IPS-20b (cell line): Measurements from ENCODE around the gene LRCH2.

Experiments
- H3K27ac ChIP-seq: one replicate; pipeline ENCODE4 v1.5.1; 2013; ENCODE audit warnings: low read length
- H3K27me3 ChIP-seq: 2 replicates; pipeline ENCODE4 v1.6.1; 2013; ENCODE audit warnings: mild to moderate bottlenecking, low read length, inconsistent platforms; ENCODE audit not compliant: insufficient read depth
- H3K36me3 ChIP-seq: 2 replicates; pipeline ENCODE4 v1.6.1; 2013; ENCODE audit warnings: low read depth, mild to moderate bottlenecking, inconsistent platforms, low read length, moderate library complexity; ENCODE audit not compliant: insufficient read depth
- H3K4me1 ChIP-seq: 2 replicates; pipeline ENCODE4 v1.6.1; 2013; ENCODE audit warnings: mild to moderate bottlenecking, control low read depth, inconsistent platforms, low read length, moderate library complexity; ENCODE audit not compliant: insufficient read depth
- H3K4me3 ChIP-seq: 2 replicates; pipeline ENCODE4 v1.5.1; 2013; ENCODE audit warnings: mild to moderate bottlenecking, low read length, inconsistent platforms
- H3K9ac ChIP-seq: 2 replicates; pipeline ENCODE4 v1.6.1; 2013; ENCODE audit warnings: low read depth, mild to moderate bottlenecking, inconsistent platforms, low read length, moderate library complexity
- H3K9me3 ChIP-seq: 2 replicates; pipeline ENCODE4 v1.6.1; 2013; ENCODE audit warnings: mild to moderate bottlenecking, low read depth, low read length, inconsistent platforms; ENCODE audit not compliant: insufficient read depth

LRCH2 gene, protein sequence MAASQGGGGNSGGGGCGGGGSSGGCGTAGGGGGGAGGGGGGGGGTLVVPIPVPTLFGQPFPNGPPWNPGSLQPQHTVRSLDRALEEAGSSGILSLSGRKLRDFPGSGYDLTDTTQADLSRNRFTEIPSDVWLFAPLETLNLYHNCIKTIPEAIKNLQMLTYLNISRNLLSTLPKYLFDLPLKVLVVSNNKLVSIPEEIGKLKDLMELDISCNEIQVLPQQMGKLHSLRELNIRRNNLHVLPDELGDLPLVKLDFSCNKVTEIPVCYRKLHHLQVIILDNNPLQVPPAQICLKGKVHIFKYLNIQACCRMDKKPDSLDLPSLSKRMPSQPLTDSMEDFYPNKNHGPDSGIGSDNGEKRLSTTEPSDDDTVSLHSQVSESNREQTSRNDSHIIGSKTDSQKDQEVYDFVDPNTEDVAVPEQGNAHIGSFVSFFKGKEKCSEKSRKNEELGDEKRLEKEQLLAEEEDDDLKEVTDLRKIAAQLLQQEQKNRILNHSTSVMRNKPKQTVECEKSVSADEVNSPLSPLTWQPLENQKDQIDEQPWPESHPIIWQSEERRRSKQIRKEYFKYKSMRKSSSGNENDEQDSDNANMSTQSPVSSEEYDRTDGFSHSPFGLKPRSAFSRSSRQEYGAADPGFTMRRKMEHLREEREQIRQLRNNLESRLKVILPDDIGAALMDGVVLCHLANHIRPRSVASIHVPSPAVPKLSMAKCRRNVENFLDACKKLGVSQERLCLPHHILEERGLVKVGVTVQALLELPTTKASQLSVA

DNA sequence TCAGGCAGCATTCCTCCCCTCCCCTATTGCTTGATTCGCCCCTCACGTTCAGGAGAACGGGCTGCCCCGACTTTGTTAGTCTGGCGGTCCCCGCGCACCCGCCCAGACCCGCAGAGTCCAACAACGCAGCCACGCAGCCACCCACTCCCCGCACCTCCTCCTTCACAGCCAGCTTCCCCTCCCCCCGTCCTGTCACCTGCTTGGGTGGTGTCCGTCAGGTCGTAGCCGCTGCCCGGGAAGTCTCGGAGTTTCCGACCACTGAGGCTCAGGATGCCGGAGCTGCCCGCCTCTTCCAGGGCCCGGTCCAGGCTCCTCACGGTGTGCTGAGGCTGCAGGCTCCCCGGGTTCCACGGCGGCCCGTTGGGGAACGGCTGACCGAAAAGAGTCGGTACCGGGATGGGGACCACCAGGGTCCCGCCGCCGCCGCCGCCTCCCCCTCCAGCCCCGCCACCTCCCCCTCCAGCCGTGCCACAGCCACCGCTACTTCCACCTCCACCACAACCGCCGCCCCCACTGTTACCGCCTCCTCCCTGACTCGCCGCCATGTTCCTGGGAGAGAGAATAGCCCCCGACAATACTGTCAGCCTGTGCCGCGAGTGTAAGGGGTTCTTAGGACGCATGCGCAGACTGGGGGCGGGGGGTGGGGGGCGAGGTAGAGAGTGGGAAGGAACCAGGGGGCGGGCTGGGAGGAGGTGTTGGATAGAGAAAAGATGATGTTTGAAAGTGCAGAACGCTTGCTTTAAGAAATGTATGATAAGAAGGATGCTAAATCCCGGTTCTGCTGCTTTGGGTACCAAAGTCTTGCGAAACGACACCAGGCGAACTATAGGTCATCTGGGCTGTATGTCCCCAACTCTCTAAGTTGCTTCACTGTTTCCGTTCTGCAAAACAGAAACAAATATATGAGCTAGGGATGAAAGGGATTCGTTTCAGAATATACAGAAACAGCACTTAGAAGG is at the start of gene LRCH2:
LRCH2 (minus strand) TSS at position 600 of the 959 bp plus-strand sequence; CDS start at position 545, 55 bp downstream.
- H3K9me3 ChIP-seq = no peaks in the 10 kb centered on the region
- H3K4me3 ChIP-seq = peak within 1 kb of the TSS; percentile 77
- H3K9ac ChIP-seq = peak within 1 kb of the TSS; percentile 65; the same call in 1 of the 2 replicates
- H3K27me3 ChIP-seq = no peaks in the 10 kb centered on the region
- H3K4me1 ChIP-seq = peaks cover 8% of the 10 kb centered on the region; the same call in 1 of the 2 replicates
- H3K36me3 ChIP-seq = no peaks in the 10 kb centered on the region
- H3K27ac ChIP-seq = no peak within 1 kb of the TSS

DNA sequence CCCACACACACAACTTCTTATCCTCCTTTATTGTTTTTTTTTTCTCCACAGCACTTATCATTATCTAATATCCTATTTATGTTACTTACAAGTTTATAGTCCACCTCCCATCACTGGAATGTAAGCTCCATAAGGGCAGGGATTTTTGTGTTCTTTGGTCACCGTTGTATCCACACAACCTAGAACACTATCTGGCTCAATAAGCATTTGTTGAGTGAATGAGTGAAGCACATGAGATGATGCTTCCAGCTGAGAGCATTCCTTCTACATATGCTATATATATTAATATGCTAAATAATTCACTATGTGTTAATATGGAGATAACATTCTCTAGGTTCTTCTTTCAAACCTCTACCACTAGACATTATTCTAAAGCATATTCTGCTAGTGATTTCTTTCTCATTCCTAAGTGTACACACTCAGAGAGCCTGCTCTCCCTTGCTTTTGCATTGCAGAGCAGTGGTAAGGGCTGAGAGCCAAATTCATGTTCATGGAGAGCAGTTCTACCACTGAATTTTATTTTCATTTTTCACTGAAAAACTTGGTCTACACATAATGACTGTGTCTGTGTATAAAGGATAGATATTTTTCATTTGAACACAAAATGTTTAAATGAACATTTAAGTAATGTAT is 35.3 kb upstream of the LRCH2 start:
- no peak overlapping the region for H3K27ac ChIP-seq
- H3K36me3 ChIP-seq = no peaks in the 10 kb centered on the region
- H3K9ac ChIP-seq = no peak overlapping the region
- no peaks in the 10 kb centered on the region for H3K4me1 ChIP-seq
- no peak overlapping the region for H3K4me3 ChIP-seq
- no peaks in the 10 kb centered on the region for H3K27me3 ChIP-seq
- no peaks in the 10 kb centered on the region for H3K9me3 ChIP-seq

DNA sequence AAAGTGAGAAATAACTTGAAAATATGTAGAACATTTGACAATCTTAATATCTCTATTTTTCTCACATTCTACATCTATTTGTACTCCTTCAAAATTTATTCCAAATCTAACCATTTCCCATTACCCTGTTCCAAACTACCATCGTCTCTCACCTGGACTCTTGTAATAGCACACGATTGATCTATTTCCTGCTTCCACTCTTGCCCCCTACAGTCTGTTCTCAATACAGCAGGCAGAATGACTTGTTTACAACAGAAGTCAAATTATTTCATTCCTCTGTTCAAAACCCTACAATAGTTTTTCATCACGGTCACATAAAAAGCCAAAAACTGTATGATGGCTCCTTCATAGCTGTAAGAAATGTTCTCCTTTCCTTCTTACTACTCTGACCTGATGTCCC is 34.5 kb upstream of the LRCH2 start:
- Histone ChIP-seq H3K27me3 (no peaks in the 10 kb centered on the region), H3K27ac (no peak overlapping the region), H3K36me3 (no peaks in the 10 kb centered on the region), H3K9me3 (no peaks in the 10 kb centered on the region), H3K4me1 (no peaks in the 10 kb centered on the region), H3K9ac (no peak overlapping the region), H3K4me3 (no peak overlapping the region)

DNA sequence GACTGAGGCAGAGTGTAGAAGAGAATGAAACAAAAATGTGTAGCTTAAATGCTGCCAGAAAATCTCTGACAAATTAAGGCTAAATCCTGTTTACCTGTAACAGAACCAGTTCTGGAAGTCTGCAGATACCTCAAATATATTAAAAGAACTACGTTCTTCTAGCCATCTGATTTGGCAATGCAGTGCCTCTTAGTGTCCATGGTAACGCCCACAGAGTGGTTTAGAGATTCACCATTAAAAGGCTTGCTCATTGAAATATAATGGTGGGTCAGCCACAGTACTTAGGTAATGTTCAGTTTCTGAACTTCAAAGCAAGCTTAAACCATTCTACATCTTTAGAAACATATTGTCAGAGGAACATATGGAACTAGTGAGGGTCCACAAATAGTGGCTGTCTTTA is 32.4 kb upstream of the LRCH2 start:
- Histone ChIP-seq H3K4me3 (no peak overlapping the region), H3K36me3 (no peaks in the 10 kb centered on the region), H3K9me3 (no peaks in the 10 kb centered on the region), H3K27ac (no peak overlapping the region), H3K4me1 (no peaks in the 10 kb centered on the region), H3K9ac (no peak overlapping the region), H3K27me3 (no peaks in the 10 kb centered on the region)

DNA sequence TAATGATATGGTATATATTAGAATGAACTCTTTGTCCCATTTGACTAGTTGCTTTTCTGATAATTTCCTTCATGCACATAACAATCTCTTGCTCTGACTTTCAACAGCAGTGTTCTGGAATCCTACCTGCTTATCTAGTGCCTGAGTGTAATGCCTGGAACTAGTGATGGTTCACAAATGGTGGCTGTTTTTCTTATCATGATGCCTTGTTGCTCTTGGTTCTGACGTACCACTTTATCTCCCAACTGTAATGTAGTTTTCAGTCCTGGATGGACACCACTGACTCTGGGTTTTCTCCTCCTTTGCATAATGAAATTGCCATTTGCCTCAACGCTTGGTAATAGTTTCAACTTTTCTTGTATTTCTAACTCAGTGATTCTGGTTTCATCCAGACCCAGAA is 30.1 kb upstream of the LRCH2 start:
- H3K9me3 ChIP-seq = no peaks in the 10 kb centered on the region
- no peak overlapping the region for H3K9ac ChIP-seq
- H3K36me3 ChIP-seq = no peaks in the 10 kb centered on the region
- H3K4me3 ChIP-seq = no peak overlapping the region
- H3K27me3 ChIP-seq = no peaks in the 10 kb centered on the region
- H3K27ac ChIP-seq = no peak overlapping the region
- H3K4me1 ChIP-seq = no peaks in the 10 kb centered on the region

DNA sequence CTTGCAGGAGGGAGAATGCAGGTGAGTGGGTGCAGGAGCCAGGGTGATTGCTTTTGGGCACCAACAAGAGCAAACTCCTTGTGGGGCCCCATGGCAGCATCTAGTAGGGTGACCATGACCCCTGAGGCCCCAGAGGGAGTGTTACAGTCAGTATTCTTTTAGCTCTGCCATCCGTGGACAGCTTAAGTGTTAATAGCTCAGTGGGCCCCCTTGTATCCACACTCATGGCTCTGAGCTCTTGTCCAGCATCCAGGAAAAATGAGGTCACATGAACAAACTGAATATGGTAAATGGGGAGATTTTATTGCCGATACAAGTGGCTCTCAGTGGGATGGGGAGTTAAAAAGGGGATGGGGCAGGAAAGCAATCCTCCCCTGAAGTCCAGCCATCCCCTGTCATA is 27.3 kb upstream of the LRCH2 start:
- no peaks in the 10 kb centered on the region for H3K36me3 ChIP-seq
- no peaks in the 10 kb centered on the region for H3K4me1 ChIP-seq
- H3K9me3 ChIP-seq = no peaks in the 10 kb centered on the region
- no peak overlapping the region for H3K27ac ChIP-seq
- no peaks in the 10 kb centered on the region for H3K27me3 ChIP-seq
- no peak overlapping the region for H3K9ac ChIP-seq
- H3K4me3 ChIP-seq = no peak overlapping the region

DNA sequence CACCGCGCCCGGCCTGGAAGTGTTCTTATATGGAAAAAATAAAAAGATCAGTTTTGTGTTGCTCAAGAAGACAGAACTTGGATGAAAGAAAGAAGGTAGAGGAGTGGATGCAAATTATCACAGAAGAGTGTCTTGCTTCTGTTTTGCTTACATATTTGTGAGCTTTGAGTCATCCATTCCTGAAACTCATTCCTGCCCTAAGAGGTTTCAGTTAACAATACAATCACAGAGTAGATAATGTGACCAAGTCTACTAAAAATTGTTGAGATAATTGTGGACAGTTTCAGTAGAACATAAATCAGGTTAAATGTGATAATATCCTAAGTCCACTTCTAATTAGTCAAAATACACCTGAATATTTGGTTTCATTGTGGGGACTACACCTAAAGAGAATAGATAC is 26.4 kb upstream of the LRCH2 start:
- H3K36me3 ChIP-seq = no peaks in the 10 kb centered on the region
- H3K4me3 ChIP-seq = no peak overlapping the region
- H3K4me1 ChIP-seq = no peaks in the 10 kb centered on the region
- no peak overlapping the region for H3K9ac ChIP-seq
- H3K27me3 ChIP-seq = no peaks in the 10 kb centered on the region
- no peak overlapping the region for H3K27ac ChIP-seq
- no peaks in the 10 kb centered on the region for H3K9me3 ChIP-seq

DNA sequence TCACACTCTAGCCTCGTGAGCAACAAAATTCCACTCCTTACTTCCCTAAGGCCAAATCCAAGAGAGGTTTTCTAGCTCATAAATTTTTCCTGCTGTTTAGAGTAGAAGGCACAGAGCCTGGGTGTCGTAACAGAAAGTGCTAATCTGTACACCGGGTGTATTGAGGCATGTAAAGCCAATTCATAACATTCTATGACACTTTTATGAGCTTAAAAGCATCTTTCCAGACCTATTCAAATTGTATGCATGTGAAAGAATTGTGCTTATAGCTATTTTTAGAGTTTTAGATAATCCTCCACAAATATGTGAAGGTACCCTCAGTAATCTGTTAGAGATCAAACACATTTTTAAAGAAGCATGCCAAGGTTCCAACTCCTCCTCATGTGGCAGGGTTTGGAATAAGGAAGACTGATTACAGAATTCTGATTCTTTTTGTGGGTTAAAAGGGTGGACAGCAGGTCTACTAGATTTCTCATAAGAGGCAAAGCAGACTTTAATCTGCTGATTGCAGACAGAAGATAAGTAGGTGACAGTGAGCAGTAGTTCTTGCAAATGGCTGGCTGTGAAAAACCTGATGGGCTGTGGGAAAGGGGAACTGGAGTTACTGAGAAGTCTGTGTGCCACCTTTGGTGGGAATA is 25.5 kb upstream of the LRCH2 start:
- H3K4me3 ChIP-seq = no peak overlapping the region
- no peak overlapping the region for H3K27ac ChIP-seq
- no peaks in the 10 kb centered on the region for H3K36me3 ChIP-seq
- no peaks in the 10 kb centered on the region for H3K9me3 ChIP-seq
- H3K9ac ChIP-seq = no peak overlapping the region
- H3K27me3 ChIP-seq = no peaks in the 10 kb centered on the region
- H3K4me1 ChIP-seq = no peaks in the 10 kb centered on the region

DNA sequence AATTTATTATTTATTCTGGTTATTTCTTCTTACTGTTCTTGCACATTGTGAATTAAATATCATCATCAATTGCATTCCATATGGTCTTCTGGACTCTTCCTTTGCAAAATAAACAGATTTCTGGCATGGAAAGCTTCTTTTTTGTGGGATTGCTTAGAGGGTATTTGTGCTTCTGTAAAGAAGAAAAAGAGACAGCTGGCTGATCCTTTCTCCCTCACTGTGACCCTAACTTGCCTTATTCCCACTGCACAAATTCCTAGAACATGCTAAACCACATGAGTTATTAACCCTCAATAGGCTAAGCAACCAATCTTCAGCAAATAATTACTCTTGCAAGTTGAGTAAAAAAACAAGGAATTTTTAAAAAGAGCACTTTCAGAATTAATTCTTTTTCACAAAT is 23.8 kb upstream of the LRCH2 start:
- no peaks in the 10 kb centered on the region for H3K4me1 ChIP-seq
- no peaks in the 10 kb centered on the region for H3K36me3 ChIP-seq
- H3K9ac ChIP-seq = no peak overlapping the region
- no peaks in the 10 kb centered on the region for H3K27me3 ChIP-seq
- no peak overlapping the region for H3K4me3 ChIP-seq
- no peak overlapping the region for H3K27ac ChIP-seq
- no peaks in the 10 kb centered on the region for H3K9me3 ChIP-seq

DNA sequence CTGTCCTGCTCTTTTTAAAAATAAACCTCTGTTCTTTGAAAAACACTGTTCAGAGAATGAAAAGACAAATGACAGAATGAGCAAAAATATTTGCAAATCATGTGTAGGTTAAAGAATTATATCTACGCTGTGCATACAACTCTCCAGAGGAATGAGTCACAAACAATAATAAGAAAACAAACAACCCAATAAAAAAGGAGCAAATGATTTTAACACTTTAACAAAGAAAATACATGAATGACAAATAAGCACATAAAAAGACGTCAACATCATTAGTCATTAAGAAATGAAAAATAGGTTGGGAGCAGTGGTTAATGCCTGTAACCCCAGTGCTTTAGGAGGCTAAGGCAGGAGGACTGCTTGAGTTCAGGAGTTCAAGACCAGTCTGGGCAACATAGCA is 21.1 kb upstream of the LRCH2 start:
- H3K27me3 ChIP-seq = no peaks in the 10 kb centered on the region
- no peaks in the 10 kb centered on the region for H3K9me3 ChIP-seq
- H3K9ac ChIP-seq = no peak overlapping the region
- H3K27ac ChIP-seq = no peak overlapping the region
- H3K36me3 ChIP-seq = no peaks in the 10 kb centered on the region
- H3K4me3 ChIP-seq = no peak overlapping the region
- no peaks in the 10 kb centered on the region for H3K4me1 ChIP-seq
